Ishikawa (cell line): ENCODE measurements around the gene LCP2.

ENCODE experiments used
- CEBPB ChIP-seq: IDR thresholded peaks from 2 replicates; pipeline ENCODE4 v1.6.1; 2012
- CREB1 ChIP-seq: IDR thresholded peaks from 2 replicates; pipeline ENCODE4 v1.6.1; 2012; ENCODE audit warnings: low read depth
- EGR1 ChIP-seq: IDR thresholded peaks from 2 replicates; pipeline ENCODE4 v1.6.1; 2012
- EP300 ChIP-seq: IDR thresholded peaks from 2 replicates; pipeline ENCODE4 v1.6.1; 2012; ENCODE audit warnings: borderline replicate concordance
- FOXM1 ChIP-seq: IDR thresholded peaks from 2 replicates; pipeline ENCODE4 v1.6.1; 2012; ENCODE audit warnings: low read depth, borderline replicate concordance
- MAX ChIP-seq: IDR thresholded peaks from 2 replicates; pipeline ENCODE4 v1.6.1; 2012
- NFIC ChIP-seq: IDR thresholded peaks from 2 replicates; pipeline ENCODE4 v1.6.1; 2012
- RAD21 ChIP-seq: IDR thresholded peaks from 2 replicates; pipeline ENCODE4 v1.6.1; 2012; ENCODE audit warnings: low read depth
- REST ChIP-seq: IDR thresholded peaks from 2 replicates; pipeline ENCODE4 v1.6.1; 2012; ENCODE audit warnings: low read depth, mild to moderate bottlenecking
- TAF1 ChIP-seq: IDR thresholded peaks from 2 replicates; pipeline ENCODE4 v1.6.1; 2012; ENCODE audit warnings: low read depth, mild to moderate bottlenecking
- TCF12 ChIP-seq: IDR thresholded peaks from 2 replicates; pipeline ENCODE4 v1.6.1; 2012; ENCODE audit warnings: low read depth
- TEAD4 ChIP-seq: IDR thresholded peaks from 2 replicates; pipeline ENCODE4 v1.6.1; 2012
- USF1 ChIP-seq: IDR thresholded peaks from 2 replicates; pipeline ENCODE4 v1.6.1; 2012
- YY1 ChIP-seq: IDR thresholded peaks from 2 replicates; pipeline ENCODE4 v1.6.1; 2012; ENCODE audit warnings: low read depth
- ZBTB7A ChIP-seq: IDR thresholded peaks from 2 replicates; pipeline ENCODE4 v1.6.1; 2012; ENCODE audit warnings: low read depth

The LCP2 gene

GRCh38 chr5:170280011-170280493, 17.5 kb downstream of the LCP2 start:
- TF ChIP-seq USF1 = 0 out of 2 replicates have a peak, but pooled peaks have one; percentile 7
- TF ChIP-seq YY1 = no peak

GRCh38 chr5:170279459-170279817, 18.1 kb downstream of the LCP2 start:
- no peak for TF ChIP-seq CEBPB
- TF ChIP-seq YY1 = no peak
- TF ChIP-seq ZBTB7A = no peak
- no peak for TF ChIP-seq TEAD4
- TF ChIP-seq REST = no peak
- no peak for TF ChIP-seq EGR1
- TF ChIP-seq CREB1 = no peak
- TF ChIP-seq NFIC = no peak
- TF ChIP-seq FOXM1 = no peak
- TF ChIP-seq TCF12 = no peak
- no peak for TF ChIP-seq RAD21
- TF ChIP-seq EP300 = no peak
- no peak for TF ChIP-seq MAX
- TF ChIP-seq TAF1 = no peak
- TF ChIP-seq USF1 = no peak

- TF ChIP-seq TCF12 = no peak
- TF ChIP-seq FOXM1 = no peak
- TF ChIP-seq CEBPB = no peak
- no peak for TF ChIP-seq MAX
- no peak for TF ChIP-seq REST
- no peak for TF ChIP-seq TEAD4
- no peak for TF ChIP-seq EP300
- TF ChIP-seq NFIC = no peak
- no peak for TF ChIP-seq ZBTB7A
- TF ChIP-seq TAF1 = no peak
- no peak for TF ChIP-seq RAD21
- no peak for TF ChIP-seq YY1
- TF ChIP-seq EGR1 = no peak
- no peak for TF ChIP-seq CREB1
- no peak for TF ChIP-seq USF1
Measured at GRCh38 chr5:170278611-170279458, 18.7 kb downstream of the LCP2 start.

GRCh38 chr5:170277867-170278281, 19.7 kb downstream of the LCP2 start:
- TF ChIP-seq EGR1 (no peak), TAF1 (no peak), NFIC (no peak), ZBTB7A (no peak), EP300 (no peak), REST (no peak), CEBPB (no peak), TCF12 (no peak)
